ES-I3 (cell line): ENCODE measurements around the gene PHACTR1.

Experiments
- H3K36me3 ChIP-seq: 2 replicates; pipeline ENCODE4 v1.6.1; 2013; ENCODE audit warnings: mild to moderate bottlenecking, low read length, control low read depth, moderate library complexity; ENCODE audit not compliant: insufficient read depth
- H3K4me1 ChIP-seq: 2 replicates; pipeline ENCODE4 v1.6.1; 2013; ENCODE audit warnings: mild to moderate bottlenecking, control low read depth, low read length; ENCODE audit not compliant: insufficient read depth
- H3K9ac ChIP-seq: 2 replicates; pipeline ENCODE4 v1.6.1; 2013; ENCODE audit warnings: low read depth, mild to moderate bottlenecking, low read length, moderate library complexity
- H3K9me3 ChIP-seq: 2 replicates; pipeline ENCODE4 v1.6.1; 2013; ENCODE audit warnings: mild to moderate bottlenecking, low read length, moderate library complexity; ENCODE audit not compliant: control insufficient read depth, insufficient read depth

Gene PHACTR1

DNA sequence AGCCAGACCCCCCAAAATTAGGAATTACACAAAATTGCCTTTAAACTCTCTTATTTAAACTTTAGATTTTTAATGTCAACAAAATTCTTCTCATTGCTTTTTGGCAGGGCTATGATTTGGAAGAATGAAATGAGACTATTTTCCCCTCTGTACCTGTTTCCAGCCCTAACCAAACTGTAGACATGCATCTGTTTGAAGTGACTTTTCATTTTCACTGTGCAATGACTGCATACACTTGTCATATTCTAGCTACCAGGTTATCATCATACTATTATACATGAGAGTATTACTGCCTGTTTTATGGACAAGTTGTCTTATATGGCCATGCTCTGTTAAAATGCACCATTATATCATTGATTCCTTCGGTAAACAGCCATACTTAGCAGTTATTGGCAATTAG is 316.6 kb downstream of the PHACTR1 start:
- no peaks in the 10 kb centered on the region for H3K36me3 ChIP-seq
- H3K4me1 ChIP-seq = no peaks in the 10 kb centered on the region
- H3K9me3 ChIP-seq = no peaks in the 10 kb centered on the region
- H3K9ac ChIP-seq = no peak overlapping the region

DNA sequence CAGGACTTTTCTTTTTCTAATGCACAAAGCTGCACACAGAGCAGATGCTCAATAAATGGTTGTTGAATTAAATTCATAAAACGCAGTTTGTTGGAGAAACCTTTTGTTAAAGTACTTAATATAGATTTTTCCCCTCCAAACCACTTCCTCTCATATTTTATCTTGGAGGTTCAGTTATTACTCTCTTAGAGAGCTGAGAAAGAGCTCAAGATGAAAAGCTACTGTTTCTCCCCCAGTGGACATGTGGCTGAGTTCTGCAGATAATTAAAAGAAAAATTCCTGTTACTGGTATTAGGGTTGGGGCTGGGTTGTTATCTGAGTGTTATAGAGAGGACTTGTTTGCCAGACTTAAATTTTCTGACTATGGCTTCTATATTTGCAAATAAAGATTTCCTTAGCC is 317.7 kb downstream of the PHACTR1 start:
- Histone ChIP-seq H3K36me3 (no peaks in the 10 kb centered on the region), H3K9ac (no peak overlapping the region), H3K9me3 (no peaks in the 10 kb centered on the region), H3K4me1 (no peaks in the 10 kb centered on the region)

DNA sequence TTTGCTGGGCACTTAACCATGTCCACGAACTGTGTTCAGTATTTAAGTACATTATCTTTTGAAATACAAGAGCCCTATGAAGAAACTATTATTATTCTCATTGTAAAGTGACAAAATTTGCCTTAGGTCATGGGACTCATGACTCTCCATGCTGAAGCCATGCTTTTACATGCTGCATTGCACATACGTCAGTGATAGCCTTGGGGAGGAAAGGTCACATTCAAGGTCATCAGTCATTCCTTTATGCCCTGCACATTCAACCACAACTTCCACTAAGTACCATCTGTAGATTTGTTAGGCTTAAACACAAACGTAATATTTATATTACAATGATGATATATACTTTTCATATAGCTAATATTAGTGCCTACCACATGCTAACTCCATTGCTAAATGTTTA is 319.0 kb downstream of the PHACTR1 start:
- H3K9ac ChIP-seq = no peak overlapping the region
- H3K9me3 ChIP-seq = no peaks in the 10 kb centered on the region
- H3K36me3 ChIP-seq = no peaks in the 10 kb centered on the region
- H3K4me1 ChIP-seq = no peaks in the 10 kb centered on the region

DNA sequence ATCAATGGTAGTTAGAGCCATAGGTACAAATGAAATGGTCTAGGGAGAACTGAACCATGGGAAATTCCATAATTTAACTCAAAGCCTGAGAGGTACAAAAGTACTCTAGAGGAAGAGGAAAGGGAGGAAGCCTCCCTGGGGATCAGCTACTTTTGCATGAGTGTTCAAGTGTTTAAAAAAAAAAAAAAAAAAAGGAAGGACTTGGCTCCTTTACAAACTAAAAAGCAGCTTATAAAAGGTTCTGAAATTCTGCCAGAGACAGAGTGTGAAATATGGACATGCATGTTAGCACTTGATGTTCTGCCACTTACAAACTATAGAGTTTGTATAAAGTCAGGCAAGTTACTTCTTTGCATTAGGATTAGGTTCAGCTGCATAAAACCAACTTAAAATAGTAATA is 321.7 kb downstream of the PHACTR1 start:
- Histone ChIP-seq H3K36me3 (no peaks in the 10 kb centered on the region), H3K9ac (no peak overlapping the region), H3K9me3 (no peaks in the 10 kb centered on the region), H3K4me1 (no peaks in the 10 kb centered on the region)

- Histone ChIP-seq H3K9ac (no peak overlapping the region), H3K36me3 (no peaks in the 10 kb centered on the region), H3K4me1 (no peaks in the 10 kb centered on the region), H3K9me3 (no peaks in the 10 kb centered on the region)
Observed at GRCh38 chr6:13038741-13039190, 322.2 kb downstream of the PHACTR1 start.

- Histone ChIP-seq H3K9ac (no peak overlapping the region), H3K9me3 (no peaks in the 10 kb centered on the region), H3K4me1 (peaks cover 4% of the 10 kb centered on the region; the same call in 1 of the 2 replicates), H3K36me3 (no peaks in the 10 kb centered on the region)
Observed at GRCh38 chr6:13044390-13044789, 327.8 kb downstream of the PHACTR1 start.

GRCh38 chr6:13044896-13045295 is 328.3 kb downstream of the PHACTR1 start:
- Histone ChIP-seq H3K9me3 (no peaks in the 10 kb centered on the region), H3K9ac (no peak overlapping the region), H3K4me1 (peaks cover 4% of the 10 kb centered on the region; the same call in 1 of the 2 replicates), H3K36me3 (no peaks in the 10 kb centered on the region)

GRCh38 chr6:13045676-13046075 is 329.1 kb downstream of the PHACTR1 start:
- Histone ChIP-seq H3K36me3 (no peaks in the 10 kb centered on the region), H3K9me3 (no peaks in the 10 kb centered on the region), H3K4me1 (peaks cover 4% of the 10 kb centered on the region; the same call in 1 of the 2 replicates), H3K9ac (no peak overlapping the region)

DNA sequence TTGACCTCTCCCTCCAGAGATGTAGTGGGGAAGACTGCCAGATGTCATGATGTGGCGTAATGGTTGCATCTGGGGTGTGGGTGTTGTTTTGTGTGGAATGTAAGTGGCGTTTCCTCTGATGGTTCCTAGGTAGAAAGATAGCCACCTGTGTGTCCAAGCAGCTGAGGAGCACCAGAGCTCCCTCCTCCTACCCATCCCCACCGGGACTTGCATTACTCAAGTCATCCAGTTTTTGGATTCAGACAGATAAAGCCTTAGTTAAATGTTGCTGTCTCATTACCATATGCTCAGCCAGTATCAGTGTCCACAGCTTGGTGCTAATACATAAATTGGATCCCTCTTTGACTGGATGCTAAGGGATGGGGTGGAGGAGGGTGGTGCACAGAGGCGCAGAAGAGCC is 329.5 kb downstream of the PHACTR1 start:
- H3K4me1 ChIP-seq = peaks cover 4% of the 10 kb centered on the region; the same call in 1 of the 2 replicates
- no peaks in the 10 kb centered on the region for H3K36me3 ChIP-seq
- no peak overlapping the region for H3K9ac ChIP-seq
- no peaks in the 10 kb centered on the region for H3K9me3 ChIP-seq

DNA sequence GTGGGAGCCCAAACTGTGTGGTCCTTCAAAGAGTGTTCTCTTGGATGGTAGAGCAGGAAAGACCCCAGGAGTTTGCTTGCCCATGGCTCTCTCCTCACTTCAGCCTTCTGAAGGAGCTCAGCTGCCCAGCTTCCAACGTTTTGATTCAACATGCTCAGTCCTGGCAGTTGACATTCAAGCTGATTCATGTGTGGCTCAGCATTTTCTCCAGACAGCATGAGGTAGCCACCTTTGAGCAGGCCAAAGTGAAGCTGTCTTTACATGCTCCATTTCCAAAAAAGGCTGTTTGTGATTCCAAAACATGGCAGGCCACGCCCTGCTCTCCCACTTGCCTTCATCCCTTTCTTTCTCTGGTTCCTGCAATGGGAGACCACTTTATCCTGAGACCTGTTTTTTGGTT is 331.5 kb downstream of the PHACTR1 start:
- H3K36me3 ChIP-seq = no peaks in the 10 kb centered on the region
- no peaks in the 10 kb centered on the region for H3K9me3 ChIP-seq
- no peak overlapping the region for H3K9ac ChIP-seq
- H3K4me1 ChIP-seq = peaks cover 4% of the 10 kb centered on the region; the same call in 1 of the 2 replicates

DNA sequence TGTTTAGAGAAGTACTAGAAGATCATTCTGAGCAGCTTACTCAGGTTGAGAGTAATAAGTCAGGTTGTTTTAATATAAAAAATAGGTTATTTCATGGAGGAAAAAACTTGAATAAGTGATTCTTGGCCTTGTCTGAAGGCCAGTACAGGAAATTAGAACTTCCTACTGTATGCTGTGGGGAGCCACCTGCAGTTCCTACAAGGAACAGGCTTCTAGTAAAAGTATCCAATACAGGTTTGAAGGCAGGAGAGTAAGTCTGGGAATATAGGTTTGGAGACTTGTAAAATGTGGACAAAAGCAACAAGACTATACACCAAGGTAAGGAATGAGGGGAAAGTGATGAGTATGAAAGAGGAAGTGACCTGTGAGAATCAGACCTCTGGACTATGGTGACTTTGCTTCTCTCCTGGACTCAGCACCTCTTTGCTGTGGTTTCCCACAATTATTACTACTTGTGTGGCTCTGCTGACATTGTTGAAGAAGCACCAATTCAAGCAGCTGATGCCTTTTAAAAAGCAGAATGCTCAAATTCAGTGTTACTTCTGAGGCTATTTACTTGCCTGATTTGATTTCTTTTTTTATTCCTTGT is 333.2 kb downstream of the PHACTR1 start:
- H3K36me3 ChIP-seq = no peaks in the 10 kb centered on the region
- no peaks in the 10 kb centered on the region for H3K4me1 ChIP-seq
- H3K9me3 ChIP-seq = no peaks in the 10 kb centered on the region
- H3K9ac ChIP-seq = no peak overlapping the region

DNA sequence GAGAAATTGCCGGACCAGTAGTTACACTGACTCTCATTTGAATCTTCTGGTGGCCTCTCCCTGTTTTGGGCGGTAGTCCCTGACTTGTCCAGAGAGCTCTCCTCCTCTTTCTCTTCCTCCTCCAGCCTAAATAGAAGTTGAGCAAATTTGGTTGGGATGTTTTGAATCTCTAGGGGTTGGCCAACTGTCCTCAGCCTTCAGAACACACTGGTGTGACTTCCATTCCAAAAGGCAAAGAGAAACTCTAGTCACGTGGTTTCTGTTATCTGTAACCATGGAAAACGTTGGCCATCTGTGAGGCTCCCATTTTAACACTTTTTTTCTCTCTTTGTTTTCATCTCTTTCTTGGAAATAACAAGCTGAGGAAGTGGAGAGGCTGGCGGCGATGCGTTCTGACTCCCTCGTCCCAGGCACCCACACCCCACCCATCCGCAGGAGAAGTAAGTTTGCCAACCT is 336.5 kb downstream of the PHACTR1 start:
- H3K9me3 ChIP-seq = no peaks in the 10 kb centered on the region
- no peaks in the 10 kb centered on the region for H3K4me1 ChIP-seq

DNA sequence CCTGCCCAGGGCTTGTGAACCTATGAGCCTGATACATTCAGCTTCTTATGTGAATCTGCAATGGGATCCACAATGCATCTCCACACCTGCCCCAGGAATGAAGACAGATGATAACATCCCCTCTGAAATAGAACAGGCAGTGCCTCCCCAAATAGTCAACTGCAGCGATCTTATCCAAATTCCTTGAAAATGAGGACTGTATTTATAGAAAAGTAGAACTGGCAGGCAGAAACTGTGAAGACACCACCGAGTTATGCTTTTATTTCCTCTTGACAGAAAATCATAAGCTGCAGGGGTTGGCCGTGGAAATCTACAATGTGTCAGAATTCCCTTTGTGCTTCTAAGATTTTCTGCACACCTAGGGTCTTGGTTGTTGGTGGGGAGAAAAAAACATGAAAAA is 341.5 kb downstream of the PHACTR1 start:
- no peak overlapping the region for H3K9ac ChIP-seq
- no peaks in the 10 kb centered on the region for H3K9me3 ChIP-seq

More for the DNA sequence above, 336.5 kb downstream of the PHACTR1 start:
- no peaks in the 10 kb centered on the region for H3K36me3 ChIP-seq
- no peak overlapping the region for H3K9ac ChIP-seq

GRCh38 chr6:13059026-13059425 is 342.5 kb downstream of the PHACTR1 start:
- no peaks in the 10 kb centered on the region for H3K4me1 ChIP-seq
- H3K9me3 ChIP-seq = no peaks in the 10 kb centered on the region
- no peak overlapping the region for H3K9ac ChIP-seq
- H3K36me3 ChIP-seq = no peaks in the 10 kb centered on the region

More for the DNA sequence above, 341.5 kb downstream of the PHACTR1 start:
- Histone ChIP-seq H3K36me3 (no peaks in the 10 kb centered on the region), H3K4me1 (no peaks in the 10 kb centered on the region)

- Histone ChIP-seq H3K4me1 (no peaks in the 10 kb centered on the region), H3K9ac (no peak overlapping the region), H3K36me3 (no peaks in the 10 kb centered on the region), H3K9me3 (no peaks in the 10 kb centered on the region)
Observed at GRCh38 chr6:13063300-13063918, 346.8 kb downstream of the PHACTR1 start.
